GM21723 (cell line): ENCODE data around the gene LRBA.
"Not testable (repeated sequence)": the region's sequence is repeated elsewhere in the genome, so short reads cannot be mapped to it uniquely, and the experiment has no call there.

Experiments
- ATAC-seq: cut with Tn5 transposase; IDR thresholded peaks from one replicate; pipeline ENCODE4 v1.9.1; 2021; ENCODE audit warnings: mild to moderate bottlenecking, moderate library complexity; ENCODE audit not compliant: unreplicated experiment

Gene LRBA

GRCh38 chr4:151015459-151016347 lies 619 bp upstream of the LRBA start:
- peak; percentile 75 for ATAC-seq

GRCh38 chr4:151013944-151014343 lies 1.1 kb downstream of the LRBA start:
- ATAC-seq = no peak

GRCh38 chr4:151013491-151013890 lies 1.6 kb downstream of the LRBA start:
- no peak for ATAC-seq

GRCh38 chr4:151012820-151013219 lies 2.3 kb downstream of the LRBA start:
- ATAC-seq = no peak

- no peak for ATAC-seq
Observed at GRCh38 chr4:151012376-151012775, 2.7 kb downstream of the LRBA start.

GRCh38 chr4:151004222-151004621 lies 10.9 kb downstream of the LRBA start:
- no peak for ATAC-seq

- no peak for ATAC-seq
Observed at GRCh38 chr4:151000747-151001429, 14.2 kb downstream of the LRBA start.

- ATAC-seq = no peak
Observed at GRCh38 chr4:150999086-150999485, 16.0 kb downstream of the LRBA start.

GRCh38 chr4:150997141-150997540 lies 17.9 kb downstream of the LRBA start:
- no peak for ATAC-seq

- no peak for ATAC-seq
Observed at GRCh38 chr4:150994721-150995120, 20.4 kb downstream of the LRBA start.

- ATAC-seq = not testable (repeated sequence)
Observed at GRCh38 chr4:150993577-150993976, 21.5 kb downstream of the LRBA start.

GRCh38 chr4:150990993-150991392 lies 24.1 kb downstream of the LRBA start:
- ATAC-seq = no peak

- ATAC-seq = no peak
Observed at GRCh38 chr4:150990250-150990649, 24.8 kb downstream of the LRBA start.

GRCh38 chr4:150988238-150988637 lies 26.8 kb downstream of the LRBA start:
- no peak for ATAC-seq

GRCh38 chr4:150987204-150987603 lies 27.9 kb downstream of the LRBA start:
- no peak for ATAC-seq

- peak; percentile 72 for ATAC-seq
Observed at GRCh38 chr4:150986085-150986484, 29.0 kb downstream of the LRBA start.

GRCh38 chr4:150983851-150984250 lies 31.2 kb downstream of the LRBA start:
- ATAC-seq = no peak

- ATAC-seq = no peak
Observed at GRCh38 chr4:150982557-150983233, 32.4 kb downstream of the LRBA start.

GRCh38 chr4:150978738-150979575 lies 36.1 kb downstream of the LRBA start:
- no peak for ATAC-seq

GRCh38 chr4:150976478-150977118 lies 38.5 kb downstream of the LRBA start:
- ATAC-seq = no peak
